ENCODE measurements around the gene ARL4D.

DNA sequence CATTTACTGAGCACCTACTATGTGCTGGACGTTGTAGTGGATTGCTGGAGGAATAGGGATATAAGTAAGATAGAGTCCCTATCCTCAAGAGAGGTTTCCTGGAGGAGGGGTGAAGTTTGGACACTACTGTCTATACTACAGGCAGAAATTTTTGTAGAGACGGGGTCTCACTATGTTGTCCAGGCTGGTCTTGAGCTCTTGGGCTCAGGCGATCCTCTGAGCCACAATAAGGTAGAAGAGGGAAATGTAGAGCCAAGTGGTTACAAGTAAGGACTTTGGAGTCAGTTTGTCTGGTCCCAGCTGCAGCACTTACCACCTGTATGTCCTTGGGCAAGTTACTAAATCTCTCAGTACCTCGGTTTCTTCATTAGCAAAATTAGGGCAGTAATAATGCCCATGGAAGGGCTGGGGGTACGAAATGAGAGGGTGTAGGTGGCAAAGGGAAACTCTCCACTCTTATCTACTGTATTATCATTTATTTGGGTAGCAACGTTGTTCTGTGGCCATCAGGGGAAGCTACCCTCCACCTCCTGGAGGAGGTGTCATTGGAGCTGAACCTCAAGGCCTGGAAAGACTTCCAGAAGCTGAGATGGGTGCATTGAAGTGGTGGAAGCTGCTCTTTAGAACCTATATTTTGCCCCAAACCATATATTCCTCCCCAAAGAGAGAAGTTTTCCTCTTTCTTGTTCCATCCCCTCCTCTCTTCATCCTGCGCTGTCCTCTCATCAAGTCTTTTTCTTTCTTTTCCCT lies 50.1 kb downstream of the ARL4D start:
- TF ChIP-seq CTCF (IDR thresholded peaks at IDR 0.05; ENCODE audit: extremely low read depth in 1 of 2, insufficient read depth in 1 of 2, low read depth in 1 of 2, low read length in 2 of 2) (no peak), POLR2AphosphoS5 (IDR thresholded peaks at IDR 0.05; ENCODE audit: insufficient read depth, low read depth, low read length) (no peak)

Data from endothelial cell of umbilical vein (primary cell).